Keratinocyte (primary cell): ENCODE data around the gene ZMAT3. TPM values are rescaled to one million over a fixed set of nuclear protein-coding genes. Genes with fewer than 3 reads are reported as not detected.

Experiments used
- DNase-seq: peaks from one replicate; pipeline ENCODE4 v3.0.0-alpha.2; 2011; ENCODE audit warnings: low read depth, missing footprints, low spot score
- FAIRE-seq: peaks from 2 replicates; lab custom pipeline; 2011; peaks lifted over from hg19 to GRCh38; lab: Jason Lieb, UNC
- H2AFZ ChIP-seq: 2 replicates; pipeline ENCODE4 v1.6.0; 2012; ENCODE audit warnings: low read length, control low read depth, inconsistent platforms; ENCODE audit not compliant: control insufficient read depth
- H3K27ac ChIP-seq: 2 replicates; pipeline ENCODE4 v1.5.1; 2011; ENCODE audit warnings: low read length; ENCODE audit not compliant: control insufficient read depth, insufficient read depth
- H3K27me3 ChIP-seq: 3 replicates; pipeline ENCODE4 v1.6.0; 2011; ENCODE audit warnings: low read length; ENCODE audit not compliant: control insufficient read depth, insufficient read depth; ENCODE audit errors: extremely low read depth
- H3K36me3 ChIP-seq, 2 experiments: 2 replicates in 1 of 2; 3 replicates in 1 of 2; pipeline ENCODE4 v1.5.1; 2011; ENCODE audit warnings: low read length in 2 of 2, mild to moderate bottlenecking in 1 of 2; ENCODE audit not compliant: control insufficient read depth in 2 of 2, insufficient read depth in 2 of 2; ENCODE audit errors: extremely low read depth in 1 of 2
- H3K4me1 ChIP-seq: 3 replicates; pipeline ENCODE4 v1.5.1; 2011; ENCODE audit warnings: low read length; ENCODE audit not compliant: control insufficient read depth, insufficient read depth; ENCODE audit errors: extremely low read depth
- H3K4me2 ChIP-seq: 3 replicates; pipeline ENCODE4 v1.6.0; 2011; ENCODE audit warnings: low read depth, low read length; ENCODE audit not compliant: control insufficient read depth, insufficient read depth; ENCODE audit errors: extremely low read depth
- H3K4me3 ChIP-seq, 3 experiments: fragments of 200-600 bp in 1 of 3; sonication (generic) in 1 of 3; 2 replicates in 2 of 3; 3 replicates in 1 of 3; pipeline ENCODE4 v1.5.1; 2011 to 2016; ENCODE audit warnings: low read length in 3 of 3, mild to moderate bottlenecking in 3 of 3, control low read depth in 2 of 3, inconsistent platforms in 1 of 3, low read depth in 1 of 3, mixed read lengths in 1 of 3, mixed run types in 1 of 3, moderate library complexity in 1 of 3; ENCODE audit not compliant: control insufficient read depth in 2 of 3, insufficient read depth in 2 of 3; ENCODE audit errors: extremely low read depth in 1 of 3
- H3K79me2 ChIP-seq: 2 replicates; pipeline ENCODE4 v1.6.0; 2012; ENCODE audit warnings: low read length; ENCODE audit not compliant: control insufficient read depth, insufficient read depth
- H3K9ac ChIP-seq: 3 replicates; pipeline ENCODE4 v1.6.0; 2011; ENCODE audit warnings: low read length; ENCODE audit not compliant: control insufficient read depth, insufficient read depth; ENCODE audit errors: extremely low read depth
- H3K9me1 ChIP-seq: 3 replicates; pipeline ENCODE4 v1.6.0; 2011; ENCODE audit warnings: low read length; ENCODE audit not compliant: control insufficient read depth, insufficient read depth; ENCODE audit errors: extremely low read depth
- H3K9me3 ChIP-seq: 2 replicates; pipeline ENCODE4 v1.5.1; 2012; ENCODE audit warnings: low read depth, low read length; ENCODE audit not compliant: control insufficient read depth
- H4K20me1 ChIP-seq: 3 replicates; pipeline ENCODE4 v1.6.0; 2011; ENCODE audit warnings: low read length; ENCODE audit not compliant: control insufficient read depth, insufficient read depth; ENCODE audit errors: extremely low read depth
- EZH2 ChIP-seq: IDR thresholded peaks from one replicate; pipeline ENCODE4 v1.6.1; 2012; ENCODE audit warnings: inconsistent platforms, mild to moderate bottlenecking, low read length, moderate library complexity
- dilution Hi-C: fragments of 300-500 bp; cut with MboI; formaldehyde crosslinking; loops from one replicate; pipeline ENCODE4 v1.7.0; 2020; ENCODE audit warnings: low sequenced_read_pairs; ENCODE audit not compliant: extremely low pct_ligation_motif_present
- polyA plus RNA-seq, 5 experiments: library from polyadenylated mRNA; depleted of rRNA in 3 of 5; stranded (reverse) in 3 of 5; stranded (forward) in 1 of 5; unstranded in 1 of 5; fragments of >200 nt; gene quantifications; 1 replicate in 1 of 5; 2 replicates in 3 of 5; 3 replicates in 1 of 5; pipeline versions ENCODE4 v1.2.1 to v1.2.3, GENCODE V29; 2011 to 2012; ENCODE audit warnings: missing spikeins in 2 of 5, low read depth in 1 of 5, low replicate concordance in 1 of 5
- TF ChIP-seq, protein P1 (sequence below), 3 experiments: IDR thresholded peaks in 1 of 3; conservative IDR thresholded peaks in 1 of 3; optimal IDR thresholded peaks in 1 of 3; 2 replicates in 2 of 3; 3 replicates in 1 of 3; pipeline versions ENCODE3 to v1.5.1; 2011; ENCODE audit warnings: low read length in 3 of 3, mild to moderate bottlenecking in 3 of 3, moderate library complexity in 2 of 3, control low read depth in 1 of 3, inconsistent platforms in 1 of 3; ENCODE audit not compliant: insufficient read depth in 2 of 3; ENCODE audit errors: extremely low read depth in 1 of 3

The ZMAT3 gene
- polyA plus RNA-seq, 1 donor (not counting 4 experiments of a cell fraction or from before 2014, with no cell fraction given) = 15.5 TPM

DNA sequence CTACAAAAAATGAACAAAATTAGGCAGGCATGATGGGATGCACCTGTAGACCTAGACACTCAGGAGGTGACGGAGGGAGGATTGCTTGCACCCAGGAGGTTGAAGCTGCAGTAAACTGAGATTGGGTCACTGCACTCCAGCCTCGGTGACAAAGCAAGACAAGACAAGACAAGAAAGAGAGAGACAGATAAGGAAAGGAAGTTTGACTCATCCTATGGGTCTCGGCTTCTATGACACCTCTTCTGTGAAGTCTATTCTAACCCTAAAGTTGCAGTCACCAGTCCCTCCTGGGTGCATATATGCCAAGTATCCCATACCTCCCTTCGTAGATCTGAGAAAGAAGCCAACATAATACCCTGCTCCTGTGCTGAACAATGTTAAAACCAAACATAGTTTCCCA, 7.9 kb upstream of the ZMAT3 start:
- H3K27ac ChIP-seq = no peak overlapping the region
- TF ChIP-seq, protein P1, sequence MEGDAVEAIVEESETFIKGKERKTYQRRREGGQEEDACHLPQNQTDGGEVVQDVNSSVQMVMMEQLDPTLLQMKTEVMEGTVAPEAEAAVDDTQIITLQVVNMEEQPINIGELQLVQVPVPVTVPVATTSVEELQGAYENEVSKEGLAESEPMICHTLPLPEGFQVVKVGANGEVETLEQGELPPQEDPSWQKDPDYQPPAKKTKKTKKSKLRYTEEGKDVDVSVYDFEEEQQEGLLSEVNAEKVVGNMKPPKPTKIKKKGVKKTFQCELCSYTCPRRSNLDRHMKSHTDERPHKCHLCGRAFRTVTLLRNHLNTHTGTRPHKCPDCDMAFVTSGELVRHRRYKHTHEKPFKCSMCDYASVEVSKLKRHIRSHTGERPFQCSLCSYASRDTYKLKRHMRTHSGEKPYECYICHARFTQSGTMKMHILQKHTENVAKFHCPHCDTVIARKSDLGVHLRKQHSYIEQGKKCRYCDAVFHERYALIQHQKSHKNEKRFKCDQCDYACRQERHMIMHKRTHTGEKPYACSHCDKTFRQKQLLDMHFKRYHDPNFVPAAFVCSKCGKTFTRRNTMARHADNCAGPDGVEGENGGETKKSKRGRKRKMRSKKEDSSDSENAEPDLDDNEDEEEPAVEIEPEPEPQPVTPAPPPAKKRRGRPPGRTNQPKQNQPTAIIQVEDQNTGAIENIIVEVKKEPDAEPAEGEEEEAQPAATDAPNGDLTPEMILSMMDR (optimal IDR thresholded peaks at IDR 0.05 in 1 of 3, IDR thresholded peaks at IDR 0.05 in 1 of 3, conservative IDR thresholded peaks at IDR 0.05 in 1 of 3; ENCODE audit: extremely low read depth in 1 of 3, insufficient read depth in 2 of 3, low read length in 3 of 3) = no peak
- TF ChIP-seq EZH2 = no peak
- H3K9me3 ChIP-seq = no peaks in the 10 kb centered on the region
- H3K9me1 ChIP-seq = no peaks in the 10 kb centered on the region
- no peaks in the 10 kb centered on the region for H3K27me3 ChIP-seq
- no peak for DNase-seq
- peaks cover 15% of the 10 kb centered on the region for H3K4me1 ChIP-seq
- dilution Hi-C loops = no loop called here
- H3K4me3 ChIP-seq = no peak overlapping the region
- no peak overlapping the region for H2AFZ ChIP-seq
- FAIRE-seq = peak; percentile 75
- H3K36me3 ChIP-seq = no peaks in the 10 kb centered on the region
- H3K79me2 ChIP-seq = no peaks in the 10 kb centered on the region
- no peak overlapping the region for H3K9ac ChIP-seq
- no peaks in the 10 kb centered on the region for H4K20me1 ChIP-seq
- no peak overlapping the region for H3K4me2 ChIP-seq

DNA sequence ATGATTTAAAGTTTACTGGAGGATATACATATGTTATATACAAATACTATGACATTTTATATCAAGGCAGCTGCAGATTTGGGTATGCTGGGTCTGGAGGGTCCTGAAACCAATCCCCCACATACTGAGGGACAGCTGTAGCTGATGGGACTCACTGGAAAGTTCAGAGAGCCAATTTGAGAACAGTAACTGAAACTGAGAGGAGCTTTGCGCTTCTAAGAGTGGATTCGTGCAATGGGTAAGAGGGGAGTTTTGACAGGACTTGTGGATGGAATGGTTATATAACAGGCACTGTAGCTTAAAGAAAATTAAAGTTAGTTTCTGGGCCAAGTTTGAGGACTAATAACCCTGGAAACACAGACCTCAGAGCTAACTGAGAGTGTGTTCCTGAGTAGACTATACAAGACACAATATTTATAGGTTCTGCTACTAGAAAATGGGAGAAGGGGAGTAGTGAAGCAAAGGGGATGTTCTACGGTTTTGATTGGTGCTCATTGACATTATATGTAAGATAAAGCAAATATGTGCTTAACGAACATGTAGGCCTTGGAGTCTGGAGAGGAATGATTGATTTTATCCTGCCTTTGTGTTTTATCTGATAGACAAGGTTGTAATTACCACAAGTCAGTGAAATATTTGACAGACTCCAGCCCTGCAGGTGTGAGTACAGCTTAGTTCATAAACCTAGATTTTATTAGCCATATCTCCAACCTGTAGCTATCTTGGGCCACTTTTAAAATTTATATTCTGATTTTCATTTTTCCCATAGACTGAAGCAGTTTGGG, 4.8 kb upstream of the ZMAT3 start:
- Histone ChIP-seq H2AFZ (no peak overlapping the region), H3K9me3 (no peaks in the 10 kb centered on the region), H4K20me1 (no peaks in the 10 kb centered on the region), H3K4me2 (no peak overlapping the region), H3K27ac (no peak overlapping the region), H3K36me3 (no peaks in the 10 kb centered on the region), H3K27me3 (no peaks in the 10 kb centered on the region), H3K79me2 (no peaks in the 10 kb centered on the region), H3K4me1 (peaks cover 10% of the 10 kb centered on the region), H3K9ac (no peak overlapping the region), H3K9me1 (no peaks in the 10 kb centered on the region), H3K4me3 (no peak overlapping the region)
- TF ChIP-seq, protein P1 (optimal IDR thresholded peaks at IDR 0.05 in 1 of 3, IDR thresholded peaks at IDR 0.05 in 1 of 3, conservative IDR thresholded peaks at IDR 0.05 in 1 of 3; ENCODE audit: extremely low read depth in 1 of 3, insufficient read depth in 2 of 3, low read length in 3 of 3) = no peak
- no peak for TF ChIP-seq EZH2
- DNase-seq (no peak), FAIRE-seq (no peak)
- dilution Hi-C loops = no loop called here
